ENCODE measurements around the gene KIAA0040.

Gene KIAA0040

GRCh38 chr1:175176246-175176645 is 16.3 kb downstream of the KIAA0040 start:
- no peak for DNase-seq (ENCODE audit: low read depth, low spot score)
- H3K4me3 ChIP-seq (ENCODE audit: low read length): no peak overlapping the region

DNA sequence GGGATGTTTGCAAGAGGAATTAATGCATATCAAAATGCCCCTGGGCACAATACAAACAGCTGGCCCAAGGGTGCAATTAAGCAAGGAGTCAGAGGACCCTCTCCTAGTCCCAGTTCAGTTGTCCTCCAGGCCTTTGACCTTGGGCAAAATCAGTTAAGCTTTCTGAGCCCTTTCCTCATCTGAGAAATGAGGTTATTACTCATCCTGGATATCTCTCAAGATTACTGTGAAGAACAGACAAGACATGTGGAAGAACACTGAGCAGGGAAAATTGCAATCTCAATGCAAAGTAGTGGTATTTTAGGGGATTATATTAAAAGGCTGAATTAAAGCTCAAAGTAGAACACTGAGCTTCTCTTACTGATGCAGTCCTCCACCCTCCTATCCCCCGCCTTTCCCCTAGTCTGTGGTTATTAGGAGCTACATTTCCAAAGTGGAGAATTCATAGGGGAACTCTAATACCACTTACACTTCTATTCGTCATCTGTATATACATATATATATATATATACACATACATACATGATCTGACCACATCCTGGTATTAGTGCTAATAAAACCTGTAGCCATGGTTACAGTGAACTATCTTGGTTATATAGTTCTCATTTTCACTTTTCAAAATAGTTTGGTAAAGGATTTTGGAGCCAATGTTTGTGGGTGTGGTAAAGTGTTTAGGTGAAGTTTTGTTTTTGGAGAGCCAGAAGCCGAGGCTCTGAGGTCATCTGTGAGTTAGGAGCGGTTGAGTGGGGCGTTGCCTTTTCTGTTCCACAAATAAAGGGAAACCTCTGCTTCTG is 18.1 kb downstream of the KIAA0040 start:
- DNase-seq (ENCODE audit: low read depth, low spot score): no peak
- H3K4me3 ChIP-seq (ENCODE audit: low read length): no peak overlapping the region

DNA sequence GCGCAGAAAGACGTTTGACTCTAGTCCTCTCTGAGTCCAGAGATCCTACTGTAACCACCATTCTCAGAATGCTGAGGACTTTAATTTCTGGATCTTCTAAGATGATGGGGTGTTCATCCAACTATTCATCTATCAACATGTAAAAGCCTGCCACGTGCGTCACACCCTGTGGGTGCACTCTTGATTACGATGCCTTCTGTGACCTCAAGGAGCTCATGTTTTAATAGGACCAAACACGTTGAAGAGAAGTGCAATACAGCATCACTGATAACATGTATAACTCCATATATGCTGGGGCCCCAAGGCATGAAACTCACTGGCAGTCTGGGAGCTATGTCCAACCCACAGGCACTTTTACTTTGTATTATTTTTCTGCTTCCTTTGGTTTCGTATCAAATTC is 19.0 kb downstream of the KIAA0040 start:
- H3K4me3 ChIP-seq (ENCODE audit: low read length): no peak overlapping the region
- DNase-seq (ENCODE audit: low read depth, low spot score): no peak

DNA sequence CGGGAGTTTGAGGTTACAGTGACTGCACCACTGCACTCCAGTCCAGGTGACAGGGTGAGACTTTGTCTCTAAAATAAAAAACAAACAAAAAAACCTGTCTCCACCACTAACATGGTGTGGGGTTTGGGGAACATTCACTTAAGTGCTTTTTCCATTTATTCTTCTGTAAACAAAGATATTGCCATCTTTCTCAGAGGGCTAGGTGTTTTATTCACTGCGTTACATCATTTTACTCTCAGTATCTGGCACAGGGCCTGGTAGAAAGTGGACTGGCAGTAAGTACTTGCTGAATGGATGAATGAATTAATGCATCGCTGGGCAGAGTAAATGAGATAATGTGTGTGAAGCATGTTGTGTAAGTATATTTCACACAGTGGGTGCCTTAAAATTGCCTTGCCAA is 20.1 kb downstream of the KIAA0040 start:
- no peak overlapping the region for H3K4me3 ChIP-seq (ENCODE audit: low read length)
- no peak for DNase-seq (ENCODE audit: low read depth, low spot score)

GRCh38 chr1:175171036-175171913 is 21.3 kb downstream of the KIAA0040 start:
- DNase-seq (ENCODE audit: low read depth, low spot score): no peak
- H3K4me3 ChIP-seq (ENCODE audit: low read length): no peak overlapping the region

GRCh38 chr1:175169286-175170018 is 23.1 kb downstream of the KIAA0040 start:
- no peak for DNase-seq (ENCODE audit: low read depth, low spot score)
- no peak overlapping the region for H3K4me3 ChIP-seq (ENCODE audit: low read length)

DNA sequence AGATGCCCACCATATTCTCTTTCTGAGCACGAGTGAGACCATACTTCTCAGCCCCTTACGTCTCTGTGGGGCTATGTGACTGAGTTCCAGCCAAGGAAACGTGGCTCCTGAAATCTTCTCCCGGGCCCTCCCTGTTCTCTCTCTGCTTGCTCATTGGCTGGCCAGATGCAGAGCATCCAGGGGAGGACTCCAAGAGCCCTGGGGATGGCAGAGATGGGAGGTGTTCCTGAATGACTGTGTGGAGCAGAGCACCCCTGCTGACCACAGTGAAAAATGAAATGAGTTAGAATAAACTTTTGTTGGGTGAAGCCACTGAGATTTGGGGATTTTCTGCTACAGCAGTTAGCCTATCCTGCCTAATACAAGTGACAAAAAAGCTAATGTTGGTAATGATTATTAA is 23.8 kb downstream of the KIAA0040 start:
- DNase-seq (ENCODE audit: low read depth, low spot score): no peak
- no peak overlapping the region for H3K4me3 ChIP-seq (ENCODE audit: low read length)

- no peak for DNase-seq (ENCODE audit: low read depth, low spot score)
- H3K4me3 ChIP-seq (ENCODE audit: low read length): no peak overlapping the region
Observed at GRCh38 chr1:175167861-175168260, 24.7 kb downstream of the KIAA0040 start.

DNA sequence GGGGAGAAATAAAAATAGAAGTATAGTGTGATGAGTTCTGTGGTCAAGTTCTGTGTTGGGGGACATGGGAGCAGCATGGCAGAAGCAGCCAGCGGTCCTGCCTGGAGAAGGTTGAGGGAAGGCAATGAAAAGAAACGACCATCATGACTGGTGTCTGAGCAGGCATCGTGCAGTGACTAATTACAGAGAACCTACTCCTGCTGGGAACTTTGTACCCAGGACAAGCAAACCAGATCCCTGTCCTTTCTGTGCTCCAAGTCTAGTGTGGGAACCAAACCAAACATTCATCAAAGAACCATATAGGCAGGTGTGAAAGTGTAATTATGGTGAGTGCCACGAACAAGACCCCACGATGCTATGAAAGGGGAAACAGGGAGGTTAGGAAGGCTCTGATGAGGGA is 25.8 kb downstream of the KIAA0040 start:
- H3K4me3 ChIP-seq (ENCODE audit: low read length): no peak overlapping the region
- DNase-seq (ENCODE audit: low read depth, low spot score): no peak

DNA sequence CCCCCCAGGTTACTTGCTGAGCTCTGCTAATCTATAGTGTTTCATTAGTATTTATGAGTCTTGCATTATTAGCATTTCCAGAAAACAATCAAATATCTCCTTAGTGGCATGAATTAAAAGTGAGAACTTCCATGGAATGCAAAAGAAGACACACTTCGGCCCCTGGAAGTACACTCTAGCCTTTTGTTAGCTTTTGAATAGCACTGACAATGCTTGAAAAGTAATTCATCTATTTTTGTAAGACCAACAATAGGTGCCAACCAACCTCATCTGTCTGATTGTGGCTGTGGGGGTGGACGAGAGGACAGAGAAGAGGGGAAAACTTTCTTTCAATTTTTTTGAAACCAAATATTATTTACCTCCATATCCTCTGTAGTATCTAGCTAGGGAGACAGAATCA is 27.8 kb downstream of the KIAA0040 start:
- DNase-seq (ENCODE audit: low read depth, low spot score): no peak
- H3K4me3 ChIP-seq (ENCODE audit: low read length): no peak overlapping the region

DNA sequence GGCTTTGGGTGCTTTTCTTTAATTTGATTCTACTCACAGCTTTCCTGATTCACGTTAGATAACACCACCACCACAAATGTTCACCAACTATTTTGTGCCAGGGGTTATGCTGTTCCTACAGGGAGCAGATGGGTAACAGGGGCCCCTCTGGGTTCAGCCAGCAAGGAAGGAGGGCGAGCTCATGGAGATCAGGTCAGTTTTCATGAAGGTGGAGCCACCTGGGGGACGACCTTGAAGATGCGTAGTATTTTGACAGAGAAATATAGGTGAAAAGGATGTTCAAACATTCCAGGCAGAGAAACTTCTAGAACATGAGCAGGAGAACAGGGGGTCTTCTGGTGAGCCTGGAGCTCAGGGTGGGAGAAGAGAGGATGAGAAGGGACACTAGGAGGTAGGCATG is 28.9 kb downstream of the KIAA0040 start:
- DNase-seq (ENCODE audit: low read depth, low spot score): no peak
- H3K4me3 ChIP-seq (ENCODE audit: low read length): no peak overlapping the region

DNA sequence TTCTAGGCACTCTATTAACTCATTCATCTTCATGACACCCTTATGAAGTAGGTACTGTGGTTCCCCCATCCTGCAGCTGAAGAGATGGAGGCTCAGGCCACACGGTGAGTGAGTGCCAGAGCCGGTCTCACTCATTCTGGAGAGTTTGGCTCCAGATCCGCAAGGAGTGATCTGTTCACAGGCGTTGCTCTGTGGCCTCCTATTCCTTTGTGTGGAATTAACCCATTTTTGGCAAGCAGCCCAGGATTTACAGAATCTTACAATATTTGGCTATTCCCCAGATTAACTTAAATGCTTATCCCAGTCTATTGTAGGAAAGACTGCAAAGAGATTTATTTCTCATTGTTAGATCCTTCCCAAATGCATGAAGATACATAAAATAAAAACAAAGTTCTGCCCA is 29.6 kb downstream of the KIAA0040 start:
- no peak overlapping the region for H3K4me3 ChIP-seq (ENCODE audit: low read length)
- no peak for DNase-seq (ENCODE audit: low read depth, low spot score)

- H3K4me3 ChIP-seq (ENCODE audit: low read length): no peak overlapping the region
- DNase-seq (ENCODE audit: low read depth, low spot score): no peak
Observed at GRCh38 chr1:175158170-175158591, 34.4 kb downstream of the KIAA0040 start.

DNA sequence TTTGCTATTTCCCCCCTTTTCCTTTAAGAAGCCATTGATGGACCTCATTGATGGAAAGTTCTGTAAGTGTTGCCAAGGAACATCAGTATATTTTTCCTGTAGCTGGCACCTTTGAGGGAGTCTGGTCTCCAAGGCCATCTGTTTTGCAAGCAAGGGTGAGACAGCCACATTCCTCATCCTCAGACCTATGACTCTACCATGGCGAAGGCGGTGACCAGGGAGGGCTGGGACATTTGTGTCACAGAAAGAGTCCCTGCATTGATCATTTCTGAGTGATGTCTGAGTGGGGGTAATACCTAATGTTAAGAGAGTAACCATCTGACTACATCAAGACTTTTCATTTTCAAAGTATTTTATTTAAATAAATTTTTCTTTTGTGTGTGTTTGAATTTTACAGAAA is 35.4 kb downstream of the KIAA0040 start:
- DNase-seq (ENCODE audit: low read depth, low spot score): no peak
- H3K4me3 ChIP-seq (ENCODE audit: low read length): no peak overlapping the region

DNA sequence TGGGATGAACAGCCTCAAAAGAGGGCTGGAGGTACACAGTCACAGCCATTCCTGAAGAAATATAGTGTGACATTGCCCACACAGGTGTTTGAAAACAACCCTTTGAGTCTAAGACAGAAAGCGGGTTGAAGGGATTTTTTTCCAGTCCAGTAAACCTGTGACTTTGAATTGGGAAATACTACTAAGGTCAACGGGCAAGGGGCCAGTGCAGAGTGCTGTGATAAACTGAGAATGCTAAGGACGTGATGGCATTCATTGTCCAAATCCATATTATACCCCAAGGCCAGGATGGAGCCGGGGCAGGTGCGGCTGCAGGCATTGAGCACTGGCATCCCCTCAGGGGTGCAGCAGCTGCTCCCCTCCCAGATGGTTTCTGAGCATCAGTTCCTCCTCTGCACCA is 36.6 kb downstream of the KIAA0040 start:
- no peak overlapping the region for H3K4me3 ChIP-seq (ENCODE audit: low read length)
- DNase-seq (ENCODE audit: low read depth, low spot score): no peak

DNA sequence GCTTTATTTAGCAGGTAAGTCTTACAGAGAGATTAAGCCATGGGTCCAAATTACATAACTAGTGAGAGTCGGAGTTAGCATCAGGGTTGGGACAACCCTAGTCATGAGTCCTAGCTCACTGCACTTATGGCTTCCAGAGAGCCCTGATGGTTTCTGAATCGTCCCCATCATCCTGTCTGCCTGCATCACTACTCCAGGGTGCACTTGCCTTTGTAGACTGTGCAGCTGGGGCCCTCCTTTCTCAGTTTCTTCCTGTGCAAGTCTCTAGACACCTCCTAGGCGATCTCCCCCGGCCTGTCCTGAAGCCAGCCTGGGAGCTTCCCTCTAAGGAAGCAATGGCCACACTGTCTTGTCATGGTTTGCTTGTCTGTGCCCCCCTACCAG is 37.1 kb downstream of the KIAA0040 start:
- peak; percentile 29 for DNase-seq (ENCODE audit: low read depth, low spot score)
- no peak overlapping the region for H3K4me3 ChIP-seq (ENCODE audit: low read length)

DNA sequence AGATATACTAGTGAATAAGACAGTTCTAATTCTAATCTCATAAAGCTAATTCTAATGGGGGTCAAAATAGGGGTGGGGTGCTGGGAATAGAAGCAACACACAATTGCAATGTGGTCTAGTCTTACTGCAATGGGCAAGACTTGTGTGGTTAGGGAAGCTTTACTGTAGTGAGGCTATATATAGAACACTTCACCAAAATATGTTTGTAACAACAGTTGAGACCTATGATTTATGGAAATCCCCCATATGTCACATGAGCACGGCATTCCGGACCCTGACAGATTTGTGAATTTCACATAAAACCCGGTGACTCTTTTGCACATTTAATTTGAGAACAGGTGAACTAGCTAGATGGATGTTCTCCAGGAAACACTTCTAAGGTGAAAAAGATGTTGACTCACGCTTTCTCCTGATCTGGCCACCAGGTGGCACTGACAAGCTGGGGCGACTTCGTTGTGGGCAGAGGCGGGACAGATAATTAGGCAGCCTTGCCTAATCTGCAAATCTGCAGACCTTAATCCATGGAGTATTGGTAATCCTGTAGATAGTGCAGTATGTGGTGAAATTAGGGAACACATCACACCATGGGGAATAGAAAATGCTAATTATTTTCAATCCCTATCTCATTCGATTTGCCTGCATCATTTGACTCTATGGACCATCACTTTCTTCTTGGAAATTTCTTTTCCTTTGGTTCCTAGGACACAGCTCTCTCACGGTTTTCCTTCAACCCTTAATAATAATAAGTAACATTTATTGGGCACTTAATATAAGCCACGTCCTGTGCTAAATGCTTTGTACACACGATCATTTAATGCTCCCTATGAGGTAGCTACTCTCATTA is 37.7 kb downstream of the KIAA0040 start:
- H3K4me3 ChIP-seq (ENCODE audit: low read length): no peak overlapping the region
- peak; percentile 59 for DNase-seq (ENCODE audit: low read depth, low spot score)

DNA sequence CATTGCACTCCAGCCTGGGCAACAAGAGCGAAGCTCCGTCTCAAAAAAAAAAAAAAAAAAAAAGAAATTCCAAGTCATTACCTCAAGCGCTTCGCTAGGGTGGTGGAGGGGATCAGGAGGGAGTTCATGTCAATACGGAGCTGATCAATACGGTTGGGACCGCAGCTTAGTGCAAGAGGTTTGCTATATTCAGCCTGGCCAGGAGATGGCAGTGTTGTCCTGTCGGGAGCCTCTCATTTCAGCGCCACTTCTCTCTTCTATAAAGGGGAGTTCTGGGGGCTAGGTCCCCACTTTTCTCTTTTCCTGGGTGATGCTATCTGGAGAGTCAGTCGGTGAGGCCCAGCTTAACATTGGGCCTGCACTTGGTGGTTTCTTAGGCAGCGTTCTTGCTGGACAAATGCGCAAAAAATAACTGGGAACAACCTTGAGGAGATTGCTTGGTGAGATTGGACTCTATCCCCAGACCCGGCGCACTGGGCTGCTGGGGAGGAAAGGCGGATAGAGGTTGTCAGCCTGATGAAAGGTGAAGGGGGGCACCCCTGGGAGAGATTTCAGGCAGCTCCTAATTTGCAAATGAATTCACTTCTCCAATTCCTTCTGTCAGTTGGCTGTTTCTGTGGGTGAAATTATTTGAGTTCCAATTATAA is 40.4 kb downstream of the KIAA0040 start:
- peak; percentile 43 for DNase-seq (ENCODE audit: low read depth, low spot score)
- no peak overlapping the region for H3K4me3 ChIP-seq (ENCODE audit: low read length)
